Measurements from ENCODE around the gene TNFRSF9. TPM values are rescaled to one million over a fixed set of nuclear protein-coding genes. Genes with fewer than 3 reads are reported as not detected.
A peak's percentile ranks its signal among the peaks of the same experiment; 100 is the strongest.

Gene TNFRSF9
- total and polyA plus RNA-seq, 9 of the 15 experiments (the other 6 are each of a cell fraction or from before 2014, with no cell fraction given) = 0.04 to 0.29 (median 0.08) TPM; not detected in 1

DNA sequence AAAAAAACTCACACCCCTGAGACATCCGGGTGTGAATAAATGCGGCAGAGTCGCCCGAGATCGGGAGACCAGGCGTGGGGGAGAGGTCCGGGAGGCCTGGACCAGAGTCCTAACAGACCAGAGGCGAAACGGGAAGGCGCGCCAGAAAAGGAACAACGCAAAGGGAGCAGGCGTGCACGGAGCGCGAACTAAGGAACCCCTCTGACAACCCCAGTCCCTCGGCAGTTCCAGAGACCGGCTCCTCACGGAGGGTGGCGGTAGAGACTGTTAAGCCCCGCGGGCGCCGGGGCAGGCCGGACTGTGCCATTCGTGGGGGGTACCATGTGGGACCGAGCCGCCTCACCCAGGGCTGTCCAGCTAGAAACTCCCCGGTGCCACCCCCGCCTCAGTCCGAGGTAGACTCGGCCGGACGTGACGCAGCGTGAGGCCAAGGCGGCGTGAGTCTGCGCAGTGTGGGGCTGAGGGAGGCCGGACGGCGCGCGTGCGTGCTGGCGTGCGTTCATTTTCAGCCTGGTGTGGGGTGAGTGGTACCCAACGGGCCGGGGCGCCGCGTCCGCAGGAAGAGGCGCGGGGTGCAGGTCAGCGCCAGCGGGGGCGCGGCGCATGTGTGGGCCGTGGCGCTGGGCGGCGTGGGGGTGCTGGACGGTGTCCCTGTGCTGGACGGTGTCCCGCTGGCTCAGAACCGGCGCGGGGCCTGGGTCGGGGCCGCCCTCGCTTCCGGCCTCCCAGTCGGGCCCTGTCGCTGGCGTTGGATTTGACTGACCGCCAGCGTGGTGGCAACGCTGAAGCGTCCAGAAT, 20.8 kb upstream of the TNFRSF9 start, which contains the start of gene PARK7 (continued):
- TF ChIP-seq, protein P1, sequence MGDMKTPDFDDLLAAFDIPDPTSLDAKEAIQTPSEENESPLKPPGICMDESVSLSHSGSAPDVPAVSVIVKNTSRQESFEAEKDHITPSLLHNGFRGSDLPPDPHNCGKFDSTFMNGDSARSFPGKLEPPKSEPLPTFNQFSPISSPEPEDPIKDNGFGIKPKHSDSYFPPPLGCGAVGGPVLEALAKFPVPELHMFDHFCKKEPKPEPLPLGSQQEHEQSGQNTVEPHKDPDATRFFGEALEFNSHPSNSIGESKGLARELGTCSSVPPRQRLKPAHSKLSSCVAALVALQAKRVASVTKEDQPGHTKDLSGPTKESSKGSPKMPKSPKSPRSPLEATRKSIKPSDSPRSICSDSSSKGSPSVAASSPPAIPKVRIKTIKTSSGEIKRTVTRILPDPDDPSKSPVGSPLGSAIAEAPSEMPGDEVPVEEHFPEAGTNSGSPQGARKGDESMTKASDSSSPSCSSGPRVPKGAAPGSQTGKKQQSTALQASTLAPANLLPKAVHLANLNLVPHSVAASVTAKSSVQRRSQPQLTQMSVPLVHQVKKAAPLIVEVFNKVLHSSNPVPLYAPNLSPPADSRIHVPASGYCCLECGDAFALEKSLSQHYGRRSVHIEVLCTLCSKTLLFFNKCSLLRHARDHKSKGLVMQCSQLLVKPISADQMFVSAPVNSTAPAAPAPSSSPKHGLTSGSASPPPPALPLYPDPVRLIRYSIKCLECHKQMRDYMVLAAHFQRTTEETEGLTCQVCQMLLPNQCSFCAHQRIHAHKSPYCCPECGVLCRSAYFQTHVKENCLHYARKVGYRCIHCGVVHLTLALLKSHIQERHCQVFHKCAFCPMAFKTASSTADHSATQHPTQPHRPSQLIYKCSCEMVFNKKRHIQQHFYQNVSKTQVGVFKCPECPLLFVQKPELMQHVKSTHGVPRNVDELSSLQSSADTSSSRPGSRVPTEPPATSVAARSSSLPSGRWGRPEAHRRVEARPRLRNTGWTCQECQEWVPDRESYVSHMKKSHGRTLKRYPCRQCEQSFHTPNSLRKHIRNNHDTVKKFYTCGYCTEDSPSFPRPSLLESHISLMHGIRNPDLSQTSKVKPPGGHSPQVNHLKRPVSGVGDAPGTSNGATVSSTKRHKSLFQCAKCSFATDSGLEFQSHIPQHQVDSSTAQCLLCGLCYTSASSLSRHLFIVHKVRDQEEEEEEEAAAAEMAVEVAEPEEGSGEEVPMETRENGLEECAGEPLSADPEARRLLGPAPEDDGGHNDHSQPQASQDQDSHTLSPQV (IDR thresholded peaks at IDR 0.05) = 0 out of 2 replicates have a peak, but pooled peaks have one; percentile 24
- TF ChIP-seq, protein P2, sequence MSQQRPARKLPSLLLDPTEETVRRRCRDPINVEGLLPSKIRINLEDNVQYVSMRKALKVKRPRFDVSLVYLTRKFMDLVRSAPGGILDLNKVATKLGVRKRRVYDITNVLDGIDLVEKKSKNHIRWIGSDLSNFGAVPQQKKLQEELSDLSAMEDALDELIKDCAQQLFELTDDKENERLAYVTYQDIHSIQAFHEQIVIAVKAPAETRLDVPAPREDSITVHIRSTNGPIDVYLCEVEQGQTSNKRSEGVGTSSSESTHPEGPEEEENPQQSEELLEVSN (IDR thresholded peaks at IDR 0.05; ENCODE audit: borderline replicate concordance in 1 of 2, extremely low read depth in 1 of 2, insufficient read depth in 1 of 2, insufficient read length in 1 of 2, low read depth in 1 of 2, low read length in 1 of 2, poor library complexity in 1 of 2, severe bottlenecking in 1 of 2) = peak; percentile 74 to 79
- TF ChIP-seq ZNF232 (CRISPR knock-in tag; IDR thresholded peaks at IDR 0.05) = 0 out of 2 replicates have a peak, but pooled peaks have one; percentile 56
- TF ChIP-seq SP2 (IDR thresholded peaks at IDR 0.05; ENCODE audit: extremely low read depth, low read depth, low read length, poor library complexity, severe bottlenecking) = no peak
- TF ChIP-seq ZNF311 (CRISPR knock-in tag; IDR thresholded peaks at IDR 0.05) = no peak
- TF ChIP-seq, protein P3, sequence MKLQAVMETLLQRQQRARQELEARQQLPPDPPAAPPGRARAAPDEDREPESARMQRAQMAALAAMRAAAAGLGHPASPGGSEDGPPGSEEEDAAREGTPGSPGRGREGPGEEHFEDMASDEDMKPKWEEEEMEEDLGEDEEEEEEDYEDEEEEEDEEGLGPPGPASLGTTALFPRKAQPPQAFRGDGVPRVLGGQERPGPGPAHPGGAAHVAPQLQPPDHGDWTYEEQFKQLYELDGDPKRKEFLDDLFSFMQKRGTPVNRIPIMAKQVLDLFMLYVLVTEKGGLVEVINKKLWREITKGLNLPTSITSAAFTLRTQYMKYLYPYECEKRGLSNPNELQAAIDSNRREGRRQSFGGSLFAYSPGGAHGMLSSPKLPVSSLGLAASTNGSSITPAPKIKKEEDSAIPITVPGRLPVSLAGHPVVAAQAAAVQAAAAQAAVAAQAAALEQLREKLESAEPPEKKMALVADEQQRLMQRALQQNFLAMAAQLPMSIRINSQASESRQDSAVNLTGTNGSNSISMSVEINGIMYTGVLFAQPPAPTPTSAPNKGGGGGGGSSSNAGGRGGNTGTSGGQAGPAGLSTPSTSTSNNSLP (IDR thresholded peaks at IDR 0.05; ENCODE audit: borderline replicate concordance, low read depth, low read length) = peak; percentile 64; the same call in 1 of the 2 replicates
- TF ChIP-seq, protein P4, sequence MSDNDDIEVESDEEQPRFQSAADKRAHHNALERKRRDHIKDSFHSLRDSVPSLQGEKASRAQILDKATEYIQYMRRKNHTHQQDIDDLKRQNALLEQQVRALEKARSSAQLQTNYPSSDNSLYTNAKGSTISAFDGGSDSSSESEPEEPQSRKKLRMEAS (CRISPR knock-in tag; IDR thresholded peaks at IDR 0.05) = peak; percentile 94
- TF ChIP-seq KLF13 (tag; IDR thresholded peaks at IDR 0.05; ENCODE audit: borderline replicate concordance, low read depth) = peak; percentile 46; the same call in 1 of the 2 replicates
- TF ChIP-seq, protein P5, sequence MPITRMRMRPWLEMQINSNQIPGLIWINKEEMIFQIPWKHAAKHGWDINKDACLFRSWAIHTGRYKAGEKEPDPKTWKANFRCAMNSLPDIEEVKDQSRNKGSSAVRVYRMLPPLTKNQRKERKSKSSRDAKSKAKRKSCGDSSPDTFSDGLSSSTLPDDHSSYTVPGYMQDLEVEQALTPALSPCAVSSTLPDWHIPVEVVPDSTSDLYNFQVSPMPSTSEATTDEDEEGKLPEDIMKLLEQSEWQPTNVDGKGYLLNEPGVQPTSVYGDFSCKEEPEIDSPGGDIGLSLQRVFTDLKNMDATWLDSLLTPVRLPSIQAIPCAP (CRISPR knock-in tag; IDR thresholded peaks at IDR 0.05; ENCODE audit: borderline replicate concordance) = no peak
- TF ChIP-seq L3MBTL2 (IDR thresholded peaks at IDR 0.05) = peak; percentile 77
- TF ChIP-seq LCOR (CRISPR knock-in tag; IDR thresholded peaks at IDR 0.05) = peak; percentile 94; the same call in 1 of the 2 replicates
- no peak for TF ChIP-seq SMARCB1 (IDR thresholded peaks at IDR 0.05; ENCODE audit: insufficient read length, low read depth)
- TF ChIP-seq, protein P6, sequence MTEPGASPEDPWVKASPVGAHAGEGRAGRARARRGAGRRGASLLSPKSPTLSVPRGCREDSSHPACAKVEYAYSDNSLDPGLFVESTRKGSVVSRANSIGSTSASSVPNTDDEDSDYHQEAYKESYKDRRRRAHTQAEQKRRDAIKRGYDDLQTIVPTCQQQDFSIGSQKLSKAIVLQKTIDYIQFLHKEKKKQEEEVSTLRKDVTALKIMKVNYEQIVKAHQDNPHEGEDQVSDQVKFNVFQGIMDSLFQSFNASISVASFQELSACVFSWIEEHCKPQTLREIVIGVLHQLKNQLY (CRISPR knock-in tag; conservative IDR thresholded peaks at IDR 0.05) = peak in 1 of 2 experiments; percentile 77; a peak in 1 of 4 replicates
- TF ChIP-seq, protein P7, sequence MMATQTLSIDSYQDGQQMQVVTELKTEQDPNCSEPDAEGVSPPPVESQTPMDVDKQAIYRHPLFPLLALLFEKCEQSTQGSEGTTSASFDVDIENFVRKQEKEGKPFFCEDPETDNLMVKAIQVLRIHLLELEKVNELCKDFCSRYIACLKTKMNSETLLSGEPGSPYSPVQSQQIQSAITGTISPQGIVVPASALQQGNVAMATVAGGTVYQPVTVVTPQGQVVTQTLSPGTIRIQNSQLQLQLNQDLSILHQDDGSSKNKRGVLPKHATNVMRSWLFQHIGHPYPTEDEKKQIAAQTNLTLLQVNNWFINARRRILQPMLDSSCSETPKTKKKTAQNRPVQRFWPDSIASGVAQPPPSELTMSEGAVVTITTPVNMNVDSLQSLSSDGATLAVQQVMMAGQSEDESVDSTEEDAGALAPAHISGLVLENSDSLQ (IDR thresholded peaks at IDR 0.05) = 0 out of 2 replicates have a peak, but pooled peaks have one; percentile 56

Data from K562 (cell line).